OCI-M2 (cell line): ENCODE data around the gene GBGT1.

Source experiments
- DNase-seq: peaks from one replicate; lab custom pipeline; 2025; ENCODE audit not compliant: unreplicated experiment; lab: John Stamatoyannopoulos, UW

Gene GBGT1

GRCh38 chr9:133166392-133166791, 2.7 kb upstream of the GBGT1 start:
- no peak for DNase-seq

- DNase-seq = no peak
Measured at GRCh38 chr9:133165452-133165730, 1.7 kb upstream of the GBGT1 start.

GRCh38 chr9:133164191-133164590, 477 bp upstream of the GBGT1 start:
- no peak for DNase-seq

- no peak for DNase-seq
Measured at GRCh38 chr9:133162861-133163503, 732 bp downstream of the GBGT1 start.

GRCh38 chr9:133161547-133161950, 2.2 kb downstream of the GBGT1 start:
- no peak for DNase-seq

GRCh38 chr9:133160742-133161546, 2.8 kb downstream of the GBGT1 start:
- peak; percentile 82 for DNase-seq

GRCh38 chr9:133158695-133159094, 5.0 kb downstream of the GBGT1 start:
- DNase-seq = no peak

- no peak for DNase-seq
Measured at GRCh38 chr9:133155156-133155555, 8.6 kb downstream of the GBGT1 start.

- DNase-seq = no peak
Measured at GRCh38 chr9:133154097-133154989, 9.4 kb downstream of the GBGT1 start.

- no peak for DNase-seq
Measured at GRCh38 chr9:133153227-133154096, 10.3 kb downstream of the GBGT1 start.

- DNase-seq = no peak
Measured at GRCh38 chr9:133151601-133152525, 11.9 kb downstream of the GBGT1 start.

- no peak for DNase-seq
Measured at GRCh38 chr9:133151041-133151440, 12.7 kb downstream of the GBGT1 start.

- DNase-seq = peak; percentile 51
Measured at GRCh38 chr9:133149130-133150015, 14.3 kb downstream of the GBGT1 start.

GRCh38 chr9:133148199-133149129, 15.2 kb downstream of the GBGT1 start:
- no peak for DNase-seq

- DNase-seq = no peak
Measured at GRCh38 chr9:133147412-133148198, 16.1 kb downstream of the GBGT1 start.

- DNase-seq = no peak
Measured at GRCh38 chr9:133146746-133147411, 16.8 kb downstream of the GBGT1 start.
